ENCODE results near the gene FBXL22.

DNA sequence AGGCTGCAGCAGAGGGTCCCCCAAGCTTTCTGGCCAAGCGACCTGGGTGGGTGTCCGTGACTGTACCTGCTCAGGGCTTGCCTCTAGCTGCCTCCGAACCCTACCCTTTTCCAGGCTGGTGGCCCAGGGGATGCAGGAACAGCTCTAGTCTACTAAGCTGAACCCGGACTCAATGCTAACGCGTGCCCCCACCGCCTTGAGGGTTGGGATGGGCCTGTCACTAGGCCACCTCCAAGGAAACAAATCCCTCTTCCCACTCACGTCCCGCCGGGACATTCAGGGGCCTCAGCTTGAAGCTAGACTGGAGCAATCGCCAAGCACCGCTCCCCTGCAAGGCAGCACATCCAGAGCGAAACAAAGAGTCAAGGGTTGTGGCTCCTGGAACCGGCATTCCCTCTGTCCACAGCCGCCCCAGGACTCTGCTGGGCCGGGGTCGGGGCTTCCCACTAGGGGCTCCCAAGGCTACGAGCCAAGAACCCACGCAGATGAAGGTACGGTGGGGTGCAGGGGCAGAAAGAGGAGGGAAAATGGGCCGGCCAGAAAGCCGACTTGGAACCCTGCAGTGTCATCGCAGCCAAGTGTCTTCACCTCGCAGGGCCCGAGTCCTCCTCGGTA lies 2.9 kb downstream of the FBXL22 start:
- no peak for TF ChIP-seq POLR2A (IDR thresholded peaks at IDR 0.05)
- TF ChIP-seq, protein P1, sequence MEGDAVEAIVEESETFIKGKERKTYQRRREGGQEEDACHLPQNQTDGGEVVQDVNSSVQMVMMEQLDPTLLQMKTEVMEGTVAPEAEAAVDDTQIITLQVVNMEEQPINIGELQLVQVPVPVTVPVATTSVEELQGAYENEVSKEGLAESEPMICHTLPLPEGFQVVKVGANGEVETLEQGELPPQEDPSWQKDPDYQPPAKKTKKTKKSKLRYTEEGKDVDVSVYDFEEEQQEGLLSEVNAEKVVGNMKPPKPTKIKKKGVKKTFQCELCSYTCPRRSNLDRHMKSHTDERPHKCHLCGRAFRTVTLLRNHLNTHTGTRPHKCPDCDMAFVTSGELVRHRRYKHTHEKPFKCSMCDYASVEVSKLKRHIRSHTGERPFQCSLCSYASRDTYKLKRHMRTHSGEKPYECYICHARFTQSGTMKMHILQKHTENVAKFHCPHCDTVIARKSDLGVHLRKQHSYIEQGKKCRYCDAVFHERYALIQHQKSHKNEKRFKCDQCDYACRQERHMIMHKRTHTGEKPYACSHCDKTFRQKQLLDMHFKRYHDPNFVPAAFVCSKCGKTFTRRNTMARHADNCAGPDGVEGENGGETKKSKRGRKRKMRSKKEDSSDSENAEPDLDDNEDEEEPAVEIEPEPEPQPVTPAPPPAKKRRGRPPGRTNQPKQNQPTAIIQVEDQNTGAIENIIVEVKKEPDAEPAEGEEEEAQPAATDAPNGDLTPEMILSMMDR (IDR thresholded peaks at IDR 0.05): no peak
